Loucy (cell line): ENCODE results near the gene RFX1.

Source experiments
- H2AFZ ChIP-seq: fragments of 200-600 bp; sonication (generic); 2 replicates; pipeline ENCODE4 v1.6.0; 2016; ENCODE audit warnings: antibody characterized with exemption, mild to moderate bottlenecking, low read length, moderate library complexity
- H3F3A ChIP-seq: fragments of 200-600 bp; 2 replicates; pipeline ENCODE4 v1.6.0; 2016; ENCODE audit warnings: antibody characterized with exemption, low read depth, mild to moderate bottlenecking
- H3K27me3 ChIP-seq: fragments of 200-600 bp; sonication (generic); 2 replicates; pipeline ENCODE4 v1.6.1; 2014; ENCODE audit warnings: low read length, mild to moderate bottlenecking; ENCODE audit not compliant: insufficient read depth, poor library complexity, severe bottlenecking
- H3K36me3 ChIP-seq: fragments of 200-600 bp; sonication (generic); 2 replicates; pipeline ENCODE4 v1.6.1; 2016; ENCODE audit warnings: low read length; ENCODE audit not compliant: insufficient read depth
- H3K4me1 ChIP-seq: fragments of 200-600 bp; sonication (generic); 2 replicates; pipeline ENCODE4 v1.5.1; 2014; ENCODE audit warnings: low read length, mild to moderate bottlenecking; ENCODE audit not compliant: insufficient read depth, poor library complexity, severe bottlenecking
- H3K4me2 ChIP-seq: fragments of 200-600 bp; sonication (generic); 2 replicates; pipeline ENCODE4 v1.6.0; 2014; ENCODE audit warnings: antibody characterized with exemption, low read length, low read depth, mild to moderate bottlenecking; ENCODE audit not compliant: poor library complexity, severe bottlenecking
- H3K4me3 ChIP-seq: fragments of 200-600 bp; sonication (generic); 2 replicates; pipeline ENCODE4 v1.5.1; 2014; ENCODE audit warnings: low read length, mild to moderate bottlenecking, mixed read lengths; ENCODE audit not compliant: poor library complexity, severe bottlenecking
- H3K79me2 ChIP-seq: fragments of 200-600 bp; sonication (generic); 2 replicates; pipeline ENCODE4 v1.6.1; 2014; ENCODE audit warnings: low read length; ENCODE audit not compliant: insufficient read depth
- H3K9ac ChIP-seq: fragments of 200-600 bp; sonication (generic); 2 replicates; pipeline ENCODE4 v1.6.0; 2014; ENCODE audit warnings: mild to moderate bottlenecking, low read depth, low read length, moderate library complexity; ENCODE audit not compliant: poor library complexity, severe bottlenecking
- H3K9me2 ChIP-seq: fragments of 200-600 bp; sonication (generic); replicated peaks from 2 replicates; pipeline ENCODE4 v1.6.1; 2016; ENCODE audit warnings: low read depth, low read length, mixed read lengths
- H3K9me3 ChIP-seq: fragments of 200-600 bp; sonication (generic); 2 replicates; pipeline ENCODE4 v1.6.1; 2014; ENCODE audit warnings: mild to moderate bottlenecking, antibody characterized with exemption, low read length, low read depth; ENCODE audit not compliant: insufficient read depth
- H4K20me1 ChIP-seq: fragments of 200-600 bp; sonication (generic); 2 replicates; pipeline ENCODE4 v1.6.0; 2014; ENCODE audit warnings: antibody characterized with exemption, low read length, mild to moderate bottlenecking; ENCODE audit not compliant: insufficient read depth, poor library complexity, severe bottlenecking
- CTCF ChIP-seq: fragments of 200-600 bp; sonication (generic); conservative IDR thresholded peaks from 2 replicates; pipeline ENCODE4 v1.5.1; 2014; ENCODE audit warnings: mild to moderate bottlenecking, antibody characterized with exemption, low read length
- EZH2phosphoT487 ChIP-seq: fragments of 200-600 bp; IDR thresholded peaks from 2 replicates; pipeline ENCODE4 v1.6.1; 2018; ENCODE audit warnings: antibody characterized with exemption, mild to moderate bottlenecking, moderate library complexity, borderline replicate concordance

The RFX1 gene

GRCh38 chr19:13979244-13979615 lies 26.9 kb downstream of the RFX1 start:
- Histone ChIP-seq H2AFZ (no peak overlapping the region), H3K9ac (no peak overlapping the region), H3K9me3 (no peaks in the 10 kb centered on the region), H3K9me2 (no peaks in the 10 kb centered on the region), H3F3A (no peaks in the 10 kb centered on the region), H3K27me3 (no peaks in the 10 kb centered on the region), H3K79me2 (no peaks in the 10 kb centered on the region), H3K36me3 (no peaks in the 10 kb centered on the region), H3K4me3 (no peak overlapping the region), H3K4me2 (no peak overlapping the region), H3K4me1 (peaks cover 32% of the 10 kb centered on the region), H4K20me1 (no peaks in the 10 kb centered on the region)
- TF ChIP-seq EZH2phosphoT487 (no peak), CTCF (no peak)

GRCh38 chr19:13978351-13979243 lies 27.5 kb downstream of the RFX1 start:
- no peaks in the 10 kb centered on the region for H3F3A ChIP-seq
- no peaks in the 10 kb centered on the region for H3K9me3 ChIP-seq
- H3K36me3 ChIP-seq, result no peaks in the 10 kb centered on the region
- no peak overlapping the region for H3K4me2 ChIP-seq
- H3K9ac ChIP-seq, result no peak overlapping the region
- TF ChIP-seq EZH2phosphoT487, result no peak
- TF ChIP-seq CTCF, result no peak
- no peaks in the 10 kb centered on the region for H3K9me2 ChIP-seq
- peaks cover 28% of the 10 kb centered on the region for H3K4me1 ChIP-seq
- H3K27me3 ChIP-seq, result no peaks in the 10 kb centered on the region
- H3K4me3 ChIP-seq, result no peak overlapping the region
- no peaks in the 10 kb centered on the region for H4K20me1 ChIP-seq
- no peaks in the 10 kb centered on the region for H3K79me2 ChIP-seq
- no peak overlapping the region for H2AFZ ChIP-seq

- Histone ChIP-seq H3K9ac (no peak overlapping the region), H3K79me2 (no peaks in the 10 kb centered on the region), H3K4me1 (peaks cover 20% of the 10 kb centered on the region), H2AFZ (no peak overlapping the region), H3K9me3 (no peaks in the 10 kb centered on the region), H4K20me1 (no peaks in the 10 kb centered on the region), H3K27me3 (no peaks in the 10 kb centered on the region), H3K36me3 (no peaks in the 10 kb centered on the region; the same call in 1 of the 2 replicates), H3F3A (no peaks in the 10 kb centered on the region), H3K4me2 (no peak overlapping the region), H3K4me3 (no peak overlapping the region), H3K9me2 (no peaks in the 10 kb centered on the region)
- no peak for TF ChIP-seq CTCF
- TF ChIP-seq EZH2phosphoT487, result no peak
These were observed 28.3 kb downstream of the RFX1 start for GRCh38 chr19:13977803-13978202.
